Measurements from ENCODE around the gene ZBTB21. TPM values are rescaled to one million over a fixed set of nuclear protein-coding genes. Genes with fewer than 3 reads are reported as not detected.

Gene ZBTB21
- total and polyA plus RNA-seq, 10 donors = 1.9 to 21.7 (median 14.0) TPM

DNA sequence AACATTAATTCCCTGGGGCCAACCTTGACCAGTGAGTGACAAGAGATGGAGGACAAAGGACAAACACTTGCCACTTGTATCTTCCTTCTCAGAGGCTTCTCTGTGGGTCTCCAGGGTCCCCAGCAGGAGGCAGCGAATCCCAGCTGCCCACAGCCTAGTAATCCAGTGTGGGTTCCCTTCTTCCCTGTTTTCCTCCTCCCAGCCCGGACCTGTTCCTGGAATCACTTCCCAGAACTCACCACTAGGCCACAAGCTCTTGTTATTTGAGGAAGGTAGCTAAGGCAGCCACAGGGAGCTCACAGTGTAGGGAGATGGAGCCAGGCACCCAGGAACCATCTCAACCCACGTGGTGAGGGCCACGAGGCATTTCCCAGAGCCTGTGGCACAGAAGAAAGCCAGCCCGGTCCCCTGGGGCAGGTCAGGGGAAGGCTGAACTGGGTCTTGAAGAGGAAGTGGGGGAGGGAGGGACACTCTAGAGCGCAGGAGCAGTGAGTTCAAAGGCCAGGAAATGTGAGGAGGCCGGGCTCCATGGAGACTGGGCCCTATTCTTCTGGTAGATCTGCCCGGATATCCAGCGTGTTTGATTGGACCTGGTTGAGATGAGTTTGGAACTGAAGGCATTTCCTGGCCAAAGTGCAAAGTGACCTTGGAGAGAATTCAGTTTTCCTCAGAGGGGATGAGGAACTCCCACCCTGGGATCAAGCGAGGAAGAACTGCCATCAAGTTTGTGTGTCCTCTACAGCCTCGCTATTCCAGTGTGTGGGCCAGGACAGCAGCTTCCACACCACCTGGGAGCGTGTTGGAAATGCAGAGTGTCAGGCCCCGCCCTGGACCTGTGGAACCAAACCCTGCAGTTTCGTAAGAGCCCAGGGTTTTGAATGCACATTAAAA is 36.1 kb downstream of the ZBTB21 start:
- TF ChIP-seq POLR2A (IDR thresholded peaks at IDR 0.05) (no peak), POLR2AphosphoS5 (IDR thresholded peaks at IDR 0.05) (peak; percentile 12 to 68 (median 38))
- TF ChIP-seq, protein P1, sequence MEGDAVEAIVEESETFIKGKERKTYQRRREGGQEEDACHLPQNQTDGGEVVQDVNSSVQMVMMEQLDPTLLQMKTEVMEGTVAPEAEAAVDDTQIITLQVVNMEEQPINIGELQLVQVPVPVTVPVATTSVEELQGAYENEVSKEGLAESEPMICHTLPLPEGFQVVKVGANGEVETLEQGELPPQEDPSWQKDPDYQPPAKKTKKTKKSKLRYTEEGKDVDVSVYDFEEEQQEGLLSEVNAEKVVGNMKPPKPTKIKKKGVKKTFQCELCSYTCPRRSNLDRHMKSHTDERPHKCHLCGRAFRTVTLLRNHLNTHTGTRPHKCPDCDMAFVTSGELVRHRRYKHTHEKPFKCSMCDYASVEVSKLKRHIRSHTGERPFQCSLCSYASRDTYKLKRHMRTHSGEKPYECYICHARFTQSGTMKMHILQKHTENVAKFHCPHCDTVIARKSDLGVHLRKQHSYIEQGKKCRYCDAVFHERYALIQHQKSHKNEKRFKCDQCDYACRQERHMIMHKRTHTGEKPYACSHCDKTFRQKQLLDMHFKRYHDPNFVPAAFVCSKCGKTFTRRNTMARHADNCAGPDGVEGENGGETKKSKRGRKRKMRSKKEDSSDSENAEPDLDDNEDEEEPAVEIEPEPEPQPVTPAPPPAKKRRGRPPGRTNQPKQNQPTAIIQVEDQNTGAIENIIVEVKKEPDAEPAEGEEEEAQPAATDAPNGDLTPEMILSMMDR (IDR thresholded peaks at IDR 0.05 in 8 of 11, conservative IDR thresholded peaks at IDR 0.05 in 3 of 11) = peak in 2 of 11 experiments; percentile 19 to 24
- peaks cover 0 to 5% (median 1%) of the 10 kb centered on the region in 8 donors for H3K9me3 ChIP-seq
- intact Hi-C loops (cut with DNase I; ENCODE audit: low total_unique reads) = no loop called here
- peaks cover 0 to 27% (median 16%) of the 10 kb centered on the region in 6 donors for H3K4me1 ChIP-seq
- no peak overlapping the region for H3K4me3 ChIP-seq
- DNase-seq = no peak
- H3K27ac ChIP-seq = peak overlapping the region in 5 of 8 donors; percentile 32 to 57 (median 51)
- no peaks in the 10 kb centered on the region for H3K36me3 ChIP-seq
- no peaks in the 10 kb centered on the region for H3K27me3 ChIP-seq (replicated peaks in 1 of 7)
- 43 to 52% (median 45%) methylated on average over 12 to 14 of the region's 14 CpGs for WGBS, 5 donors

DNA sequence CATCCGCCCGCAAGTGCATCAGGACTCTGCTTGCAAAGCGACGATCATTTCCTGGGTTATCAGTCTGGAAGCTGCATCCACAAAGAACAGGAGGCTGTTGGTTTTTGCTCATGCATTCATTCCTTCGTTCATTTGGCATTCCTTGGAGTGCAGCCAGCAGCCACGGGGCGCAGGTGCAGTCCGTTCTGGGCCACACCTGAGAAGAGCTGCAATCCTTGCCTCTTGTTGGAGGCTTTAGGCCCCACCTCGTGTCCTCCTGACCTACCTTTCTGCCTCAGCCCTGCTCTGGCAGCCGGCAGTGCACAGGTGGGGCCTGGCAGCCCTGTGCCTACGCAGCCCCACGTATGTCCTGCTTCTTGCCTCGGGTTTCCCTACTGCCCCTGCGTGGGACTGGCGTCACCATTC is 36.7 kb downstream of the ZBTB21 start:
- peak overlapping the region in 1 of 8 donors; percentile 57 for H3K27ac ChIP-seq
- H3K27me3 ChIP-seq (replicated peaks in 1 of 7) = no peaks in the 10 kb centered on the region
- no peak overlapping the region for H3K4me3 ChIP-seq
- intact Hi-C loops (cut with DNase I; ENCODE audit: low total_unique reads) = no loop called here
- WGBS, 5 donors = 90 to 96% (median 91%) methylated on average over 15 of the region's 15 CpGs
- H3K4me1 ChIP-seq = peaks cover 0 to 27% (median 16%) of the 10 kb centered on the region in 6 donors
- TF ChIP-seq POLR2A (IDR thresholded peaks at IDR 0.05) = no peak
- TF ChIP-seq, protein P1 (IDR thresholded peaks at IDR 0.05 in 8 of 11, conservative IDR thresholded peaks at IDR 0.05 in 3 of 11) = no peak
- TF ChIP-seq POLR2AphosphoS5 (IDR thresholded peaks at IDR 0.05) = no peak
- DNase-seq = peak; percentile 31
- H3K9me3 ChIP-seq = no peaks in the 10 kb centered on the region
- H3K36me3 ChIP-seq = no peaks in the 10 kb centered on the region

DNA sequence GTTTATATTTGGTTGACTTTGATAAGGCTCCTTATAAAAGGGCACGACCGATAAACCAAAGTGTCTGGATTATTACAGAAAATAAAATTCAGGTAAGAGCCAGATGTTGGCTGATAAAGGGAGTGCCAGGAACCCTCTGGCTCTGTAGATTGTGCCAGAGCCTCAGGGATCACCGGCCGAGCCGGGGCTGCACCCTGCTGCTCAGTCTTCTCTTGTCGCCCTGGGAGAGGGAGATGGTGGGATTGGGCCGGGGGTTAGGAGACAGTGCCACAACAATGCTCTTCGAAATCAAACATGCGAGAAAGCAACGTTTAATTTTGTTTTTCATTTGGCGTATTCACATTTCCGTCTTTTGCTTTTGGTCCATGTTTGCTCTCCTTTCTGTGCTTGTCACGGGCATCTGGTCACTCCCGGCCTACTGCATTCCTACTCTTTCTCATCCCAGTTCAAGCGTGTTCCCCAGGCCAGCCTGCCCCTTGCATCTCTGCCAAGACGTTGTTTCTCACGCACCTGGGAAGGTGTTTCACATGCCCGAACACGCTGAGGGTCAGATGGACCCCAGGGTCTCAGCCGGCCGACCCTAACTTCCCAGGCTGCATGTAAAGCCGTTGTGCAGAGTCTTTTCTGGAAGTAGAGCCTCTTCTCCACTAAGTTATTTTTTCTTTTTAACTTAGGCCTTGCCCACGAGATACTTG is 37.5 kb downstream of the ZBTB21 start:
- peaks cover 0 to 27% (median 16%) of the 10 kb centered on the region in 6 donors for H3K4me1 ChIP-seq
- no peak overlapping the region for H3K4me3 ChIP-seq
- DNase-seq = peak; percentile 45
- intact Hi-C loops (cut with DNase I; ENCODE audit: low total_unique reads) = no loop called here
- H3K27me3 ChIP-seq (replicated peaks in 1 of 7) = no peaks in the 10 kb centered on the region
- 91 to 96% (median 94%) methylated on average over 23 of the region's 23 CpGs for WGBS, 5 donors
- no peaks in the 10 kb centered on the region for H3K9me3 ChIP-seq
- H3K36me3 ChIP-seq = no peaks in the 10 kb centered on the region
- TF ChIP-seq, protein P1 (IDR thresholded peaks at IDR 0.05 in 8 of 11, conservative IDR thresholded peaks at IDR 0.05 in 3 of 11) = no peak
- TF ChIP-seq POLR2A (IDR thresholded peaks at IDR 0.05) (no peak), POLR2AphosphoS5 (IDR thresholded peaks at IDR 0.05) (no peak)
- H3K27ac ChIP-seq = no peak overlapping the region

DNA sequence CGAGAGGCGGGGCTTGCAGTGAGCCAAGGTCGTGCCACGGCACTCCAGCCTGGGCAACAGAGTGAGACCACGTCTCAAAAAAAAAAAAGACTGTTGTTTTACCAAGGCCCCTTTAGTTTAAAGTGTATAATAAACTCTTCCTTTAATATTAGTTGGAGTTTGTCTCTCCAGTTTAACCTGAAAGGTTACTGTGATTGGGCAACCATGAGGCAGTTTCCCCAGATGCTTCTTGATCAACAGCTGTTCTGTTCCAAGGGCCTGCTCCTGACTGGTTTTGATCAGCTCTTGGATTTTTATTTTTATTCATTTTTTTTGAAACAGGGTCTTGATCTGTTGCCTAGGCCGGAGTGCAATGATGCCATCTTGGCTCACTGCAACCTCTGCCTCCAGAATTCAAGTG is 38.3 kb downstream of the ZBTB21 start:
- intact Hi-C loops (cut with DNase I; ENCODE audit: low total_unique reads) = no loop called here
- DNase-seq = no peak
- 83 to 96% (median 89%) methylated on average over 6 of the region's 6 CpGs for WGBS, 5 donors

More for the DNA sequence above, 38.3 kb downstream of the ZBTB21 start:
- Histone ChIP-seq H3K4me3 (no peak overlapping the region), H3K27ac (no peak overlapping the region), H3K36me3 (no peaks in the 10 kb centered on the region), H3K9me3 (no peaks in the 10 kb centered on the region), H3K27me3 (replicated peaks in 1 of 7) (no peaks in the 10 kb centered on the region), H3K4me1 (peaks cover 0 to 27% (median 16%) of the 10 kb centered on the region in 6 donors)
- TF ChIP-seq POLR2AphosphoS5 (IDR thresholded peaks at IDR 0.05) = no peak
- TF ChIP-seq POLR2A (IDR thresholded peaks at IDR 0.05) = no peak
- TF ChIP-seq, protein P1 (IDR thresholded peaks at IDR 0.05 in 8 of 11, conservative IDR thresholded peaks at IDR 0.05 in 3 of 11) = no peak

Data from spleen (tissue), 11 donors.